ES-I3 (cell line): ENCODE results near the gene KLF13.

Source experiments
- H3K36me3 ChIP-seq: 2 replicates; pipeline ENCODE4 v1.6.1; 2013; ENCODE audit warnings: mild to moderate bottlenecking, low read length, control low read depth, moderate library complexity; ENCODE audit not compliant: insufficient read depth
- H3K4me1 ChIP-seq: 2 replicates; pipeline ENCODE4 v1.6.1; 2013; ENCODE audit warnings: mild to moderate bottlenecking, control low read depth, low read length; ENCODE audit not compliant: insufficient read depth
- H3K9ac ChIP-seq: 2 replicates; pipeline ENCODE4 v1.6.1; 2013; ENCODE audit warnings: low read depth, mild to moderate bottlenecking, low read length, moderate library complexity
- H3K9me3 ChIP-seq: 2 replicates; pipeline ENCODE4 v1.6.1; 2013; ENCODE audit warnings: mild to moderate bottlenecking, low read length, moderate library complexity; ENCODE audit not compliant: control insufficient read depth, insufficient read depth

KLF13 gene

GRCh38 chr15:31415201-31415600 is 88.6 kb downstream of the KLF13 start:
- no peaks in the 10 kb centered on the region for H3K4me1 ChIP-seq
- no peak overlapping the region for H3K9ac ChIP-seq
- no peaks in the 10 kb centered on the region for H3K36me3 ChIP-seq
- H3K9me3 ChIP-seq: peaks cover 5% of the 10 kb centered on the region; the same call in 1 of the 2 replicates

GRCh38 chr15:31419820-31420219 is 93.2 kb downstream of the KLF13 start:
- no peak overlapping the region for H3K9ac ChIP-seq

DNA sequence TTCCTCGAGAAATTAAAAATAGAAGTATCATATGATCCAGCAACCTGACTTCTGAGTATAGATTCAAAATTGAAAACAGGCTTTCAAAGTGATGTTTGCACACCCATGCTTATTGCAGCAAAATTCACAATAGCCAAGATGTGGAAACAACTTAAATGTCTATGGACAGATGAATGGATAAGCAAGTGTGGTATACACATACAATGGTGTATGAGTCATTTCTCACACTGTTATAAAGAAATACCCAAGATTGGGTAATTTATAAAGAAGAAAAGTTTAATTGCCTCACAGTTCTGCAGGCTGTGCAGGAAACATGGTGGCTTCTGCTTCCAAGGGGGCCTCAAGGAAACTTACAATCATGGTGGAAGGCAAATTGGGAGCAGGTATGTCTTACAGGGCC is 100.8 kb downstream of the KLF13 start:
- Histone ChIP-seq H3K4me1 (no peaks in the 10 kb centered on the region), H3K9ac (no peak overlapping the region), H3K9me3 (no peaks in the 10 kb centered on the region; the same call in 1 of the 2 replicates), H3K36me3 (no peaks in the 10 kb centered on the region)

More at GRCh38 chr15:31419820-31420219, 93.2 kb downstream of the KLF13 start:
- no peaks in the 10 kb centered on the region for H3K36me3 ChIP-seq
- peaks cover 5% of the 10 kb centered on the region; the same call in 1 of the 2 replicates for H3K9me3 ChIP-seq
- H3K4me1 ChIP-seq: no peaks in the 10 kb centered on the region
